ENCODE data around the gene MYO5A. TPM values are rescaled to one million over a fixed set of nuclear protein-coding genes. Genes with fewer than 3 reads are reported as not detected.

MYO5A gene
- total RNA-seq, 1 experiment from 2014 or later, result 21.8 TPM

GRCh38 chr15:52421029-52421428 lies 107.7 kb downstream of the MYO5A start:
- Histone ChIP-seq H3K4me2 (ENCODE audit: insufficient read depth, insufficient read length, low read length) (no peak overlapping the region), H3K79me1 (ENCODE audit: insufficient read depth, low read depth, low read length, poor library complexity, severe bottlenecking) (no peaks in the 10 kb centered on the region), H3T11ph (ENCODE audit: low read length) (no peak overlapping the region), H3K27me3 (ENCODE audit: insufficient read depth, low read length) (no peaks in the 10 kb centered on the region), H3K4ac (ENCODE audit: low read depth, low read length) (no peak overlapping the region), H4K5ac (ENCODE audit: insufficient read length, low read depth, low read length) (no peak overlapping the region), H3K9ac (ENCODE audit: extremely low read depth, insufficient read length, low read length) (no peak overlapping the region), H4K91ac (ENCODE audit: insufficient read length, low read depth, low read length) (no peak overlapping the region), H2AK5ac (ENCODE audit: insufficient read length, low read length) (no peak overlapping the region), H2BK120ac (ENCODE audit: low read depth, low read length, poor library complexity, severe bottlenecking) (no peak overlapping the region), H3K23ac (ENCODE audit: insufficient read length, low read depth, low read length) (no peak overlapping the region), H2AFZ (ENCODE audit: low read length) (no peak overlapping the region), H3K14ac (ENCODE audit: insufficient read depth, low read length) (no peak overlapping the region), H2BK5ac (ENCODE audit: insufficient read length, low read length) (no peak overlapping the region), H3K9me3 (ENCODE audit: control insufficient read depth, low read depth, low read length) (no peaks in the 10 kb centered on the region), H3K56ac (ENCODE audit: insufficient read length, low read depth, low read length) (no peak overlapping the region), H2BK15ac (ENCODE audit: low read depth, low read length) (no peak overlapping the region), H3K23me2 (ENCODE audit: insufficient read length, low read depth, low read length, poor library complexity, severe bottlenecking) (no peaks in the 10 kb centered on the region), H3K79me2 (ENCODE audit: insufficient read depth, low read length) (no peaks in the 10 kb centered on the region), H2BK12ac (ENCODE audit: insufficient read length, low read depth, low read length) (no peak overlapping the region), H4K8ac (replicated peaks; ENCODE audit: insufficient read length, low read depth, low read length) (no peak overlapping the region), H4K20me1 (ENCODE audit: control insufficient read depth, insufficient read depth, insufficient read length) (no peaks in the 10 kb centered on the region), H3K4me1 (ENCODE audit: insufficient read depth, low read length) (no peaks in the 10 kb centered on the region; the same call in 1 of the 2 replicates), H2BK20ac (ENCODE audit: low read depth, low read length, poor library complexity, severe bottlenecking) (no peak overlapping the region), H3K18ac (ENCODE audit: insufficient read length, low read depth, low read length) (no peak overlapping the region), H3K27ac (ENCODE audit: insufficient read length, low read depth, low read length) (no peak overlapping the region)
- Mint-ChIP-seq H3K27ac (no peak overlapping the region), H3K4me3 (no peak overlapping the region), H3K36me3 (ENCODE audit: insufficient read depth in 1 of 3, low read depth in 3 of 3) (peaks cover 0 to 4% (median 0%) of the 10 kb centered on the region in 3 experiments; a peak in 2 of 7 replicates), H3K27me3 (ENCODE audit: low read depth) (no peaks in the 10 kb centered on the region), H3K4me1 (peaks cover 0 to 3% of the 10 kb centered on the region in 2 experiments; a peak in 2 of 4 replicates), H3K9me3 (no peaks in the 10 kb centered on the region)
- no peak for TF ChIP-seq CTCF (conservative IDR thresholded peaks at IDR 0.05)
- DNase-seq, result no peak
- WGBS (ENCODE audit: extremely low coverage, insufficient read length, low lambda C conversion rate), result no CpG with 5 or more reads among the region's 3 CpGs
